ENCODE results near the gene TRAPPC6A. TPM values are rescaled to one million over a fixed set of nuclear protein-coding genes. Genes with fewer than 3 reads are reported as not detected.

The TRAPPC6A gene
- total RNA-seq, 1 experiment from 2014 or later: 59.9 TPM

DNA sequence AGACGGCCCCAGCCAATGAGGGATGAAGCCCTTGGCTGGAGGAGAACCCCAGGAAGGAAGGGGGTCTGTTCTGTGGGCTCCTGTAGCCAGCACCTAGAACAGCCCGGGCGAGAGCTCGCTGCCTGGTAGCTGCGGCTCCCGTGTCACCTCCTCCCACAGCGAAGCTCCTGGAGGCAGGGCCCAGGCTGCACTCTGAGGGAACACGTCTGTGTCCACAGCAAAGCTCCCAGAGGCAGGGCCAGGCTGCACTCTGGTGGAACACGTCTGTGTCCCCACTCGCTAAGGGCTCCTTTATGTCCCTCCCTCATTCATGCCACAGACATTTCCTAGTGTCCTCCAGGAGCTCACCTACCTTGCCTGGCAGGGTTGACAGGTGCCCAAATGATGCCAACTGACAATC, 8.4 kb downstream of the TRAPPC6A start:
- Histone ChIP-seq H3K79me2 (ENCODE audit: insufficient read depth, low read length) (no peaks in the 10 kb centered on the region; the same call in 1 of the 2 replicates), H3K23ac (ENCODE audit: insufficient read length, low read depth, low read length) (no peak overlapping the region), H4K8ac (replicated peaks; ENCODE audit: insufficient read length, low read depth, low read length) (no peak overlapping the region), H3K79me1 (ENCODE audit: insufficient read depth, low read depth, low read length, poor library complexity, severe bottlenecking) (no peaks in the 10 kb centered on the region), H4K5ac (ENCODE audit: insufficient read length, low read depth, low read length) (no peak overlapping the region), H3T11ph (ENCODE audit: low read length) (no peak overlapping the region), H2BK15ac (ENCODE audit: low read depth, low read length) (no peak overlapping the region), H3K18ac (ENCODE audit: insufficient read length, low read depth, low read length) (no peak overlapping the region), H3K27me3 (ENCODE audit: insufficient read depth, low read length) (no peaks in the 10 kb centered on the region), H3K27ac (ENCODE audit: insufficient read length, low read depth, low read length) (no peak overlapping the region), H3K4ac (ENCODE audit: low read depth, low read length) (no peak overlapping the region), H2BK120ac (ENCODE audit: low read depth, low read length, poor library complexity, severe bottlenecking) (no peak overlapping the region), H3K14ac (ENCODE audit: insufficient read depth, low read length) (no peak overlapping the region), H4K20me1 (ENCODE audit: control insufficient read depth, insufficient read depth, insufficient read length) (no peaks in the 10 kb centered on the region), H3K9ac (ENCODE audit: extremely low read depth, insufficient read length, low read length) (no peak overlapping the region), H4K91ac (ENCODE audit: insufficient read length, low read depth, low read length) (no peak overlapping the region), H2BK12ac (ENCODE audit: insufficient read length, low read depth, low read length) (no peak overlapping the region), H2BK5ac (ENCODE audit: insufficient read length, low read length) (no peak overlapping the region), H3K23me2 (ENCODE audit: insufficient read length, low read depth, low read length, poor library complexity, severe bottlenecking) (no peaks in the 10 kb centered on the region), H2BK20ac (ENCODE audit: low read depth, low read length, poor library complexity, severe bottlenecking) (no peak overlapping the region), H3K56ac (ENCODE audit: insufficient read length, low read depth, low read length) (no peak overlapping the region), H2AK5ac (ENCODE audit: insufficient read length, low read length) (no peak overlapping the region), H2AFZ (ENCODE audit: low read length) (no peak overlapping the region), H3K9me3 (ENCODE audit: control insufficient read depth, low read depth, low read length) (no peaks in the 10 kb centered on the region), H3K4me1 (ENCODE audit: insufficient read depth, low read length) (no peaks in the 10 kb centered on the region), H3K4me2 (ENCODE audit: insufficient read depth, insufficient read length, low read length) (no peak overlapping the region)
- no peak for DNase-seq
- H3K27me3 Mint-ChIP-seq (ENCODE audit: low read depth): peaks cover 3% of the 10 kb centered on the region; the same call in 1 of the 2 replicates
- no peaks in the 10 kb centered on the region for H3K9me3 Mint-ChIP-seq
- TF ChIP-seq, protein P1, sequence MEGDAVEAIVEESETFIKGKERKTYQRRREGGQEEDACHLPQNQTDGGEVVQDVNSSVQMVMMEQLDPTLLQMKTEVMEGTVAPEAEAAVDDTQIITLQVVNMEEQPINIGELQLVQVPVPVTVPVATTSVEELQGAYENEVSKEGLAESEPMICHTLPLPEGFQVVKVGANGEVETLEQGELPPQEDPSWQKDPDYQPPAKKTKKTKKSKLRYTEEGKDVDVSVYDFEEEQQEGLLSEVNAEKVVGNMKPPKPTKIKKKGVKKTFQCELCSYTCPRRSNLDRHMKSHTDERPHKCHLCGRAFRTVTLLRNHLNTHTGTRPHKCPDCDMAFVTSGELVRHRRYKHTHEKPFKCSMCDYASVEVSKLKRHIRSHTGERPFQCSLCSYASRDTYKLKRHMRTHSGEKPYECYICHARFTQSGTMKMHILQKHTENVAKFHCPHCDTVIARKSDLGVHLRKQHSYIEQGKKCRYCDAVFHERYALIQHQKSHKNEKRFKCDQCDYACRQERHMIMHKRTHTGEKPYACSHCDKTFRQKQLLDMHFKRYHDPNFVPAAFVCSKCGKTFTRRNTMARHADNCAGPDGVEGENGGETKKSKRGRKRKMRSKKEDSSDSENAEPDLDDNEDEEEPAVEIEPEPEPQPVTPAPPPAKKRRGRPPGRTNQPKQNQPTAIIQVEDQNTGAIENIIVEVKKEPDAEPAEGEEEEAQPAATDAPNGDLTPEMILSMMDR (conservative IDR thresholded peaks at IDR 0.05): no peak
- no peak overlapping the region for H3K4me3 Mint-ChIP-seq
- WGBS (ENCODE audit: extremely low coverage, insufficient read length, low lambda C conversion rate): no CpG with 5 or more reads among the region's 10 CpGs
- no peaks in the 10 kb centered on the region; a peak in 1 of 7 replicates for H3K36me3 Mint-ChIP-seq (ENCODE audit: insufficient read depth in 1 of 3, low read depth in 3 of 3)
- no peak overlapping the region for H3K27ac Mint-ChIP-seq
- H3K4me1 Mint-ChIP-seq: peaks cover 2 to 10% of the 10 kb centered on the region in 2 experiments

Data from H9 (cell line).